ENCODE measurements around the gene FHL2.
A peak's percentile ranks its signal among the peaks of the same experiment; 100 is the strongest.

FHL2 gene

DNA sequence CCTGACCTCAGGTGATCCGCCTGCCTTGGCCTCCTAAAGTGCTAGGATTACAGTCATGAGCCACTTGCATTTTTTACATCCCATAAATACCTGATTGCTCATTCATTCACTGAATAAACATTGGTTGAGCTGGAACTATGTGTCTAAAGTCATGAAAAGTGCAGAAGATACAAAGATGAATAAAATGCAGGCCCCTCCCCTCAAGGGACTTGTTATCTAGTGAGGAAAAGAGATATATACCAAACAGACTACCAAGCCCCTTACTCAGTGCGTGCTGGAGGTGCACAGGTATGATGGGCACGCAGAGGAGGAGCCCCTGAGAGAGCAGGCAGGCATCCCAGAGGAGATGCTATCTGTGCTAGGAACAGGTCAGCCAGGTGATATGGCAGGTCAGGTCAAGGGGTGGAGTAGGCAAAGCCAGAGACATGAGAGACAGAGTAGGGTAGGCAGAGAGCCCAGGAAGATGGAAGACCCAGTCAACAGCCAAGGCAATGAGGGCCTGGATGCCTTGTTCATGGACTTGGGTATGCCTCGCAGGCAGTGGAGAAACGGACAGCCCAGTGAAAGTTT lies 7.7 kb downstream of the FHL2 start:
- Histone ChIP-seq H3K4me1 (ENCODE audit: control insufficient read depth in 1 of 2, insufficient read depth in 2 of 2, low read length in 2 of 2) (peaks cover 10 to 36% of the 10 kb centered on the region in 2 donors), H3K36me3 (ENCODE audit: control insufficient read depth in 1 of 2, insufficient read depth in 2 of 2, low read length in 2 of 2) (peaks cover 3 to 15% of the 10 kb centered on the region in 2 donors), H3K27me3 (ENCODE audit: control insufficient read depth in 1 of 2, insufficient read depth in 2 of 2, low read length in 2 of 2) (no peaks in the 10 kb centered on the region), H3K4me3 (ENCODE audit: low read depth in 1 of 2, low read length in 2 of 2) (no peak overlapping the region), H3K27ac (ENCODE audit: low read depth, low read length) (no peak overlapping the region), H3K9ac (ENCODE audit: low read depth in 1 of 2, low read length in 2 of 2) (no peak overlapping the region), H3K9me3 (ENCODE audit: control insufficient read depth in 1 of 2, low read length in 2 of 2) (no peaks in the 10 kb centered on the region)

DNA sequence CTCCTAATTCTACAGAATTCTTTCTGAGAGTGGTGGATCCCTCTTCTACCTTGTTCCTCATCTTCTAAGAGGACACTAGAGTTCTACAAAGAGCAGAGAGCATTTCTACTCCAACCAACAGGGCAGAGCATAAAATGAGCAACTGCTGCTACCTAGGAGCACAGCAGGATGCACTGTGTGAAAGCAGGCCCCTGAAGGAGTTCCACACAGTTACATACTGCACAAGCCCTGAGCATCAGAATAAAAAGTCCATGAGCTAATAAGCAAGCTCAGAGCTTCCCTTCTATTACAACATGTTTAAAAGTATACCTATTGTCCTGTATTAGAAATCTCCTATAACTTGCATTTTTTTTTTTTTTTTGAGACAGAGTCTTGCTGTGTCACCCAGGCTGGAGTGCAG lies 8.4 kb downstream of the FHL2 start:
- Histone ChIP-seq H3K27me3 (ENCODE audit: control insufficient read depth in 1 of 2, insufficient read depth in 2 of 2, low read length in 2 of 2) (no peaks in the 10 kb centered on the region), H3K9me3 (ENCODE audit: control insufficient read depth in 1 of 2, low read length in 2 of 2) (no peaks in the 10 kb centered on the region), H3K4me1 (ENCODE audit: control insufficient read depth in 1 of 2, insufficient read depth in 2 of 2, low read length in 2 of 2) (peaks cover 10 to 38% of the 10 kb centered on the region in 2 donors), H3K9ac (ENCODE audit: low read depth in 1 of 2, low read length in 2 of 2) (no peak overlapping the region), H3K27ac (ENCODE audit: low read depth, low read length) (no peak overlapping the region), H3K36me3 (ENCODE audit: control insufficient read depth in 1 of 2, insufficient read depth in 2 of 2, low read length in 2 of 2) (peaks cover 5 to 22% of the 10 kb centered on the region in 2 donors), H3K4me3 (ENCODE audit: low read depth in 1 of 2, low read length in 2 of 2) (no peak overlapping the region)

DNA sequence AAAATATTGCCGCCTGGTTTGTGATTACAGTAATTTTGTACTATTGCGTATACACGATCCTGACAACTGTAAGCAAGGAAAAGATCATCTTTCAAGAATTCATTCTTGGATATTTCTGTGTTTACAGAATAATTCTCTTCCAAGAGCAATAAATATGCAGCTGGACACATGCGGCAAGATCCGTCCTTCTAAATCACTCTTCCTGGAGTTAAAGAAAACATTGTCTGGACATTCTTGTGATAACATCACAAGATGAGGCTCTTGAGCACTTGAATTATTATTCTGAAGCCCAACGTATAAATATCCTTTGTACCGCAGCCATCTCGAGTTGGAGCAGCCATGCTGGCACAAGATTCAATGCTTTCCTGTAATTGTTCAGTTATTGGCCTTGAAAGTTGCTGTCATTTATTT lies 9.9 kb downstream of the FHL2 start:
- H3K4me1 ChIP-seq (ENCODE audit: control insufficient read depth in 1 of 2, insufficient read depth in 2 of 2, low read length in 2 of 2) = peaks cover 16 to 38% of the 10 kb centered on the region in 2 donors
- no peaks in the 10 kb centered on the region for H3K9me3 ChIP-seq (ENCODE audit: control insufficient read depth in 1 of 2, low read length in 2 of 2)
- H3K36me3 ChIP-seq (ENCODE audit: control insufficient read depth in 1 of 2, insufficient read depth in 2 of 2, low read length in 2 of 2) = peaks cover 18 to 35% of the 10 kb centered on the region in 2 donors
- no peak overlapping the region for H3K4me3 ChIP-seq (ENCODE audit: low read depth in 1 of 2, low read length in 2 of 2)
- no peaks in the 10 kb centered on the region for H3K27me3 ChIP-seq (ENCODE audit: control insufficient read depth in 1 of 2, insufficient read depth in 2 of 2, low read length in 2 of 2)
- H3K9ac ChIP-seq (ENCODE audit: low read depth in 1 of 2, low read length in 2 of 2) = no peak overlapping the region
- no peak overlapping the region for H3K27ac ChIP-seq (ENCODE audit: low read depth, low read length)

DNA sequence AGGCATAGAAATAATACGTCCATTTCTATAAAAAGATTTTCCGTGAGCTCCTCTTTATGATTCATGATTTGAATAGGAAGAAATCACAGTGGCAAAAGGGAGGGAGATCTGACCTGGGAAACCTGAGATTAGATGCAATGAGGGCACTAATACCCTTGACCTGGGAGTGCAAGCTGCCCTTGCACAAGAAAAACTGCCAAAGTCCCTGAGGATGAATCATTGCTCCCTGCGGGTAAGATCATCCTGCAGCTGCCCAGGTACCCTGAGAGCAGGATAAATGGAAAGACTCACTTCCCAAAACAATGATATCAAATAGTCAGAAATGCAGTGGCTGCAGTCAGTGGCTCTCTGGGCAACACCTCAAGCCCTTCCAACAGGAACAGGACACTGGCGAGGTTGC lies 11.6 kb downstream of the FHL2 start:
- Histone ChIP-seq H3K27ac (ENCODE audit: low read depth, low read length) (no peak overlapping the region), H3K4me1 (ENCODE audit: control insufficient read depth in 1 of 2, insufficient read depth in 2 of 2, low read length in 2 of 2) (peaks cover 16 to 34% of the 10 kb centered on the region in 2 donors), H3K27me3 (ENCODE audit: control insufficient read depth in 1 of 2, insufficient read depth in 2 of 2, low read length in 2 of 2) (no peaks in the 10 kb centered on the region), H3K4me3 (ENCODE audit: low read depth in 1 of 2, low read length in 2 of 2) (no peak overlapping the region), H3K9me3 (ENCODE audit: control insufficient read depth in 1 of 2, low read length in 2 of 2) (no peaks in the 10 kb centered on the region), H3K9ac (ENCODE audit: low read depth in 1 of 2, low read length in 2 of 2) (no peak overlapping the region), H3K36me3 (ENCODE audit: control insufficient read depth in 1 of 2, insufficient read depth in 2 of 2, low read length in 2 of 2) (peaks cover 26 to 35% of the 10 kb centered on the region in 2 donors)

DNA sequence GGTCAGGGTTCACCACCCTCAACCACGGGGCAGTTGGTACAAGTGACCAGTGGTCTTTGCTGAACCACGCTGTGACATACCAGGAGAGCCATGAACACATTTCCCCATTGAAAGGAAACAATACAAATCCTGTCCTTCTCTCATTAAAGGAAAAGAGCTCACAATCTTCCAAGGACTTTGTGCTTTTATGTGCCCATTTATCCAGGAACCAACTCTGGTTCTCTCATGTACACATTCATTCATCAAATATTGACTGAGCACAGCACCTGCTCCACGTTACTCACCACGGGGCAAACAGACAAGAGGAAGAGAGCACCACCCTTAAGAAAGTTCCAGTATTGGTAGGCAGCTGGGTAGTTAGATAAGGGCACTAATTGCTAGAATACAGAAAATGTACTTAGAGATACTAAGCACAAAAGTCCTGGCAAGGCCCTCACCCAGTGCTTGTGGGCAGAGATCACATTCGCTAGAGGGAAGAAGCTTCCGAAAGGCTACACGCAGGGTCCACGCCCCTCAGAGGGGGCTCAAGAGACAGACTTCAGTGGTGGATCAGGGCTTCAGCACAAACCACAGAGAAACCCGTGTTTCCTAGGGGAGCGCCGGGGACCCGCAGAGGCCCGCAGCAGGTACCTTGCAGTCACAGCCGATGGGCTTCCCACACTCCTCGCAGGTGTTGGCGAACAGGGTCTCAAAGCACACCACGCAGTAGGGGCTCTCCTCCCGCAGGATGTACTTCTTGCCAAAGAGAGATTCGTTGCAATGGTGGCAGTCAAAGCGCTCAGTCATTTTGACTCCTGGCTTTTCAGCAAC lies 12.9 kb downstream of the FHL2 start:
- Histone ChIP-seq H3K9ac (ENCODE audit: low read depth in 1 of 2, low read length in 2 of 2) (no peak overlapping the region), H3K27ac (ENCODE audit: low read depth, low read length) (peak overlapping the region; percentile 47), H3K36me3 (ENCODE audit: control insufficient read depth in 1 of 2, insufficient read depth in 2 of 2, low read length in 2 of 2) (peaks cover 23 to 42% of the 10 kb centered on the region in 2 donors), H3K27me3 (ENCODE audit: control insufficient read depth in 1 of 2, insufficient read depth in 2 of 2, low read length in 2 of 2) (no peaks in the 10 kb centered on the region), H3K4me3 (ENCODE audit: low read depth in 1 of 2, low read length in 2 of 2) (no peak overlapping the region), H3K4me1 (ENCODE audit: control insufficient read depth in 1 of 2, insufficient read depth in 2 of 2, low read length in 2 of 2) (peaks cover 11 to 28% of the 10 kb centered on the region in 2 donors), H3K9me3 (ENCODE audit: control insufficient read depth in 1 of 2, low read length in 2 of 2) (no peaks in the 10 kb centered on the region)

DNA sequence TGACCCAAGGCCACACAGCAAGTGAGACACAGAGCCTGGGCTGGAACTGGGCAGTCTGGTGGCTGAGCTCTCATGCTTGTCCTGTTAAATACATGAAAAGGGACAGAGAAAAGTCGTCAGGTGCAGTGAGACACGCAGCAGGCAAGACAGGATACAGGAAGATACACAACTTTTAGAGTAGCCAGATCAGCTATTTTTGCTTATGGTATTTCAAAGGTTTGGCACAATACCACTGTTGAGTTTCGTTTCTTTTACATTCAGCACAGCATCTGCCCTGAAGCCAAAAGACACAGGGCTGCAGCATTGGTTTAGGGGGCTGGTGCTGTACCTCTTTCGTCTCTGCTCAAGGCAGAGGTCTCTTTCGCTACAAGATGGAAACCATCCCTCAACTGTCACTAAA lies 14.0 kb downstream of the FHL2 start:
- Histone ChIP-seq H3K27me3 (ENCODE audit: control insufficient read depth in 1 of 2, insufficient read depth in 2 of 2, low read length in 2 of 2) (no peaks in the 10 kb centered on the region), H3K27ac (ENCODE audit: low read depth, low read length) (no peak overlapping the region), H3K9ac (ENCODE audit: low read depth in 1 of 2, low read length in 2 of 2) (no peak overlapping the region), H3K4me1 (ENCODE audit: control insufficient read depth in 1 of 2, insufficient read depth in 2 of 2, low read length in 2 of 2) (peaks cover 16 to 38% of the 10 kb centered on the region in 2 donors), H3K9me3 (ENCODE audit: control insufficient read depth in 1 of 2, low read length in 2 of 2) (no peaks in the 10 kb centered on the region), H3K4me3 (ENCODE audit: low read depth in 1 of 2, low read length in 2 of 2) (no peak overlapping the region), H3K36me3 (ENCODE audit: control insufficient read depth in 1 of 2, insufficient read depth in 2 of 2, low read length in 2 of 2) (peaks cover 23 to 45% of the 10 kb centered on the region in 2 donors)

DNA sequence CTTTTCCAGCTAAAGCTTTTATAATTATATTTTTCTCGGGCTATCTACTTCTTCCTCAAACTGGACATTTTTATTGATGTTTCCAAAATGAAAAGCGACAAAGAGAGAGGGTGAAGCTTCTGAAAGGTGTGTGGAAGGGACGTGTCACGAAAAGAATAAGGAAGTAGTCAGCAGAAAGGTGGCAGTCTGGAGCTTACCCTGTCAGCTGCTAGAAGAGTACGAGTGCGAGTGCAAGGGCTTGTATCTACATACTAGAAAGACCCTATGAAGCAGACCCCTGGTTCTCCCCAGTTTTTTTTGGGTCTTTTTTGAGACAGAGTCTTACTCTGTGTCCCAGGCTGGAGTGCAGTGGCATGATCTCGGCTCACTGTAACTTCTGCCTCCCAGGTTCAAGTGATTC lies 14.6 kb downstream of the FHL2 start:
- H3K4me1 ChIP-seq (ENCODE audit: control insufficient read depth in 1 of 2, insufficient read depth in 2 of 2, low read length in 2 of 2) = peaks cover 19 to 43% of the 10 kb centered on the region in 2 donors
- H3K36me3 ChIP-seq (ENCODE audit: control insufficient read depth in 1 of 2, insufficient read depth in 2 of 2, low read length in 2 of 2) = peaks cover 23 to 45% of the 10 kb centered on the region in 2 donors
- no peak overlapping the region for H3K27ac ChIP-seq (ENCODE audit: low read depth, low read length)

DNA sequence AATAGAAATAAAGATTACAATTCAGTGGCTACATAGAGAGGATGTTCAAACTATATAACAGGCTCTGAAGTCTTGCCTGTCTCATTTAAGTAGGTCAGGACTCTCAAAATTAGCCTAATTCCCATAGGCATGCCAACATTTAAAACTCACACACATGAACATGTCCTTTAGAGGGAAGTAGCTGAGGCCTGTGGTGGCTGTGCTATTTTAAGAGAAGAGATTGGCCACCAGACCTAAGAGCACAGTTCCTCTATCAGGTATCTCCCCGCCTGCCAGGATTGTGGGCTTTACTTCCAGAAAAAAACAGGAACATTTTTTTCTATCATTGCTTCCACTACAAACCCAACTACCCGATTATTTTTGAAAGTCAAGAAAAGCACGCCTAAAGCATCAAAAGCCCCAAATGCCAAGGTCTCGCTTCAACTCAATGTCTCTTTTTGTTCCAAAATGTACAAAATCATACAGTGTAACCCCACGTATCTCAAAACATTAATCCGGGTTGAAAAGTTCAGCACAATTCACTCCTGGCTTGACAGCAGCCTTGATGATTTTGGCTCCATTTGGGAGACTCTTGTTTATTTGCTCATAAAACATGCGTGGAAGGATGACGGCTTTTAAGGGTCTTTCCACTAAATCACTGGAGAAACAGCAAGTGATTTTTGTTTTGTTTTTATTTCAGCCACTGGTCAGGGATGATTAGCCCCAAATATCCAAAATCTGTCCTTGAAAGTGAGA lies 15.3 kb downstream of the FHL2 start:
- Histone ChIP-seq H3K4me3 (ENCODE audit: low read depth in 1 of 2, low read length in 2 of 2) (no peak overlapping the region), H3K4me1 (ENCODE audit: control insufficient read depth in 1 of 2, insufficient read depth in 2 of 2, low read length in 2 of 2) (peaks cover 19 to 43% of the 10 kb centered on the region in 2 donors), H3K27ac (ENCODE audit: low read depth, low read length) (no peak overlapping the region), H3K36me3 (ENCODE audit: control insufficient read depth in 1 of 2, insufficient read depth in 2 of 2, low read length in 2 of 2) (peaks cover 23 to 45% of the 10 kb centered on the region in 2 donors), H3K9me3 (ENCODE audit: control insufficient read depth in 1 of 2, low read length in 2 of 2) (no peaks in the 10 kb centered on the region), H3K9ac (ENCODE audit: low read depth in 1 of 2, low read length in 2 of 2) (no peak overlapping the region), H3K27me3 (ENCODE audit: control insufficient read depth in 1 of 2, insufficient read depth in 2 of 2, low read length in 2 of 2) (no peaks in the 10 kb centered on the region)

More for the DNA sequence above, 14.6 kb downstream of the FHL2 start:
- H3K4me3 ChIP-seq (ENCODE audit: low read depth in 1 of 2, low read length in 2 of 2) = no peak overlapping the region
- no peak overlapping the region for H3K9ac ChIP-seq (ENCODE audit: low read depth in 1 of 2, low read length in 2 of 2)
- no peaks in the 10 kb centered on the region for H3K27me3 ChIP-seq (ENCODE audit: control insufficient read depth in 1 of 2, insufficient read depth in 2 of 2, low read length in 2 of 2)
- H3K9me3 ChIP-seq (ENCODE audit: control insufficient read depth in 1 of 2, low read length in 2 of 2) = no peaks in the 10 kb centered on the region

DNA sequence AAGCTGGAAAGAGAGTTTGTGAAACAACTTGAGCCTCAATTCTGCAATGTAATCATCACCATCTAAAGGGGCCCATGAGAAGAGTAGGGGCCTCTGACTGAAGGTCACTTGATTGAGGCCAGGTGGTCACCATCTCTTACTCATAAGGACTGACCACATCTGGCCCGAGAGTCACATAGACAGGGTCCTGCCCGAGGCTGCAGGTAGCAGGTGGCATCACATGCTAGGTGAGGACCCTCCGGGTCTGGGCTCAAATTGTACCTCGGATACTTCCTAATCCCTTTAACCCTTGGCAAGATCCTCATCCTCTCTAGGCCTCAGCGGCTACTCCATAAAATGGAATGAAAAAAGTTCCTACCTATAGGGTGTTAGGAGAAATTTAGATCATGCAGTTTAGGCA lies 16.7 kb downstream of the FHL2 start:
- Histone ChIP-seq H3K36me3 (ENCODE audit: control insufficient read depth in 1 of 2, insufficient read depth in 2 of 2, low read length in 2 of 2) (peaks cover 23 to 45% of the 10 kb centered on the region in 2 donors), H3K9me3 (ENCODE audit: control insufficient read depth in 1 of 2, low read length in 2 of 2) (no peaks in the 10 kb centered on the region), H3K27ac (ENCODE audit: low read depth, low read length) (no peak overlapping the region), H3K9ac (ENCODE audit: low read depth in 1 of 2, low read length in 2 of 2) (no peak overlapping the region), H3K27me3 (ENCODE audit: control insufficient read depth in 1 of 2, insufficient read depth in 2 of 2, low read length in 2 of 2) (no peaks in the 10 kb centered on the region), H3K4me3 (ENCODE audit: low read depth in 1 of 2, low read length in 2 of 2) (no peak overlapping the region), H3K4me1 (ENCODE audit: control insufficient read depth in 1 of 2, insufficient read depth in 2 of 2, low read length in 2 of 2) (peaks cover 16 to 41% of the 10 kb centered on the region in 2 donors)

DNA sequence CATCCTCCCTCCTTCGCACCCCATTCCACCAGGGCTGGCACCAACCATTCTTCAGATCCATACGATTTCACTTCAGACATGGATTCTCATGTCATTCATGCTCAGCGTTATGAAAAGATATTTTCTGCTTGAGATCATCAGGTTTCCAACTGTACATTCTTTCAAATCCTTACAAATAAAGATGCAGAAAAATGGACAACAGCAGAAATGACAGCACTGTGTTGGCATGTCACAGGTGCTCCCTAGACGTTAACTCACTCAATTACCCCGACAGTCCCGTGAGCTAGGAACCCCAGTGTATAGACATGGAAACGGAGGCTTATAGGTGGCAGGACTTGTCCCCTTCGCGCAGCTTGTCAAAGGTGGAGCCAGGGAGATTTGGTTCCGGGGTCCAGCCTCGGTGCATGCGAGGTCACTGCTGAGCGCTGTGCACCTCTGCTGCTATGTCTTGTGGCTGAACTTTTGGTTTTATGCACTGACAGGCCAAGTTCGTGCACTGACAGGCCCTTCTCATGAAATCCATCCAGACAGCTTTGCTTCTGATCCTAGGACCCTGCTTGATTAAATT lies 17.7 kb downstream of the FHL2 start:
- Histone ChIP-seq H3K27me3 (ENCODE audit: control insufficient read depth in 1 of 2, insufficient read depth in 2 of 2, low read length in 2 of 2) (no peaks in the 10 kb centered on the region), H3K9ac (ENCODE audit: low read depth in 1 of 2, low read length in 2 of 2) (no peak overlapping the region), H3K4me1 (ENCODE audit: control insufficient read depth in 1 of 2, insufficient read depth in 2 of 2, low read length in 2 of 2) (peaks cover 15 to 35% of the 10 kb centered on the region in 2 donors), H3K27ac (ENCODE audit: low read depth, low read length) (no peak overlapping the region), H3K36me3 (ENCODE audit: control insufficient read depth in 1 of 2, insufficient read depth in 2 of 2, low read length in 2 of 2) (peaks cover 23 to 49% of the 10 kb centered on the region in 2 donors), H3K4me3 (ENCODE audit: low read depth in 1 of 2, low read length in 2 of 2) (no peak overlapping the region), H3K9me3 (ENCODE audit: control insufficient read depth in 1 of 2, low read length in 2 of 2) (no peaks in the 10 kb centered on the region)

Data from duodenal mucosa (tissue), 2 donors.